Liver (tissue), 9 donors: ENCODE results near the gene ATP5MC3. TPM values are rescaled to one million over a fixed set of nuclear protein-coding genes. Genes with fewer than 3 reads are reported as not detected.
A peak's percentile ranks its signal among the peaks of the same experiment; 100 is the strongest.
"Not testable (repeated sequence)": the region's sequence is repeated elsewhere in the genome, so short reads cannot be mapped to it uniquely, and the experiment has no call there.

Source experiments
- DNase-seq: peaks from one replicate; pipeline ENCODE4 v3.0.0-alpha.2; 2017; ENCODE audit warnings: low spot score
- H3K27ac ChIP-seq, 2 donors: one replicate each; pipeline ENCODE4 v1.7.0; 2013; ENCODE audit warnings: inconsistent platforms in 2 of 2, low read length in 2 of 2, control low read depth in 1 of 2, low read depth in 1 of 2, mild to moderate bottlenecking in 1 of 2
- H3K27me3 ChIP-seq, 4 donors: one replicate each; pipeline versions ENCODE4 v1.6.1 to v1.7.0; 2013; ENCODE audit warnings: low read length in 3 of 4, inconsistent platforms in 1 of 4, mild to moderate bottlenecking in 1 of 4, moderate library complexity in 1 of 4; ENCODE audit not compliant: control insufficient read depth in 4 of 4, insufficient read depth in 4 of 4
- H3K36me3 ChIP-seq, 4 donors: one replicate each; pipeline versions ENCODE4 v1.6.1 to v1.7.0; 2013; ENCODE audit warnings: low read length in 3 of 4, mild to moderate bottlenecking in 3 of 4, low read depth in 1 of 4, moderate library complexity in 1 of 4; ENCODE audit not compliant: control insufficient read depth in 4 of 4, insufficient read depth in 3 of 4
- H3K4me1 ChIP-seq, 4 donors: one replicate each; pipeline versions ENCODE4 v1.6.1 to v1.7.0; 2013; ENCODE audit warnings: low read length in 3 of 4, mild to moderate bottlenecking in 3 of 4, moderate library complexity in 1 of 4; ENCODE audit not compliant: control insufficient read depth in 4 of 4, insufficient read depth in 4 of 4
- H3K4me3 ChIP-seq, 3 donors: one replicate each; pipeline versions ENCODE4 v1.6.1 to v1.7.0; 2013; ENCODE audit warnings: low read length in 3 of 3, control low read depth in 1 of 3, low read depth in 1 of 3, mild to moderate bottlenecking in 1 of 3
- H3K9ac ChIP-seq, 2 donors: one replicate each; pipeline ENCODE4 v1.7.0; 2013; ENCODE audit warnings: low read length in 2 of 2, mild to moderate bottlenecking in 2 of 2, moderate library complexity in 2 of 2, control low read depth in 1 of 2, low read depth in 1 of 2
- H3K9me3 ChIP-seq, 4 donors: one replicate each; pipeline versions ENCODE4 v1.6.1 to v1.7.0; 2013; ENCODE audit warnings: low read length in 3 of 4; ENCODE audit not compliant: control insufficient read depth in 4 of 4
- EGR1 ChIP-seq, 2 donors: IDR thresholded peaks; 2 replicates each; pipeline ENCODE4 v1.6.1; 2016 to 2018; ENCODE audit warnings: antibody characterized with exemption in 2 of 2, low read depth in 2 of 2
- FOXA1 ChIP-seq: IDR thresholded peaks from 2 replicates; pipeline ENCODE4 v1.6.1; 2016; ENCODE audit warnings: antibody characterized with exemption
- FOXA2 ChIP-seq: IDR thresholded peaks from 2 replicates; pipeline ENCODE4 v1.6.1; 2016; ENCODE audit warnings: antibody characterized with exemption
- GABPA ChIP-seq, 2 donors: IDR thresholded peaks in 1 of 2; conservative IDR thresholded peaks in 1 of 2; 2 replicates each; pipeline ENCODE4 v1.6.1; 2016; ENCODE audit warnings: antibody characterized with exemption in 2 of 2, mild to moderate bottlenecking in 1 of 2, moderate library complexity in 1 of 2
- HNF4A ChIP-seq, 2 donors: conservative IDR thresholded peaks; 2 replicates each; pipeline ENCODE4 v1.6.1; 2016; ENCODE audit warnings: antibody characterized with exemption in 2 of 2, mild to moderate bottlenecking in 2 of 2
- HNF4G ChIP-seq: IDR thresholded peaks from 2 replicates; pipeline ENCODE4 v1.6.1; 2016; ENCODE audit warnings: antibody characterized with exemption
- JUND ChIP-seq, 2 donors: IDR thresholded peaks; 2 replicates each; pipeline ENCODE4 v1.6.1; 2016; ENCODE audit warnings: antibody characterized with exemption in 2 of 2
- NR2F2 ChIP-seq: IDR thresholded peaks from 2 replicates; pipeline ENCODE4 v1.6.1; 2016; ENCODE audit warnings: antibody characterized with exemption
- RAD21 ChIP-seq, 2 donors: IDR thresholded peaks; 2 replicates each; pipeline ENCODE4 v1.6.1; 2016; ENCODE audit warnings: antibody characterized with exemption in 2 of 2, mild to moderate bottlenecking in 2 of 2
- RXRA ChIP-seq, 2 donors: IDR thresholded peaks; 2 replicates each; pipeline ENCODE4 v1.6.1; 2017 to 2018; ENCODE audit warnings: antibody characterized with exemption in 2 of 2, mild to moderate bottlenecking in 1 of 2
- SP1 ChIP-seq: IDR thresholded peaks from 2 replicates; pipeline ENCODE4 v1.6.1; 2018; ENCODE audit warnings: antibody characterized with exemption, mild to moderate bottlenecking
- TAF1 ChIP-seq: conservative IDR thresholded peaks from 2 replicates; pipeline ENCODE4 v1.6.1; 2016; ENCODE audit warnings: antibody characterized with exemption, mild to moderate bottlenecking
- YY1 ChIP-seq: IDR thresholded peaks from 2 replicates; pipeline ENCODE4 v1.6.1; 2016; ENCODE audit warnings: antibody characterized with exemption, mild to moderate bottlenecking
- WGBS: extraction: QIAGEN DNeasy Blood & Tissue Kit; methylation state at CpG from one replicate; pipeline ENCODE4 v1.1.7; 2013; 5-methylcytosine and 5-hydroxymethylcytosine counted together
- polyA plus RNA-seq, 2 donors: library from polyadenylated mRNA; stranded (reverse) in 1 of 2; unstranded in 1 of 2; fragments of 200-250 nt in 1 of 2; fragments of >200 nt in 1 of 2; fragmentation: Nextera tagmentation in 1 of 2; extraction: Ambion mirVana in 1 of 2; gene quantifications; one replicate each; pipeline versions ENCODE4 v1.2.1 to v1.2.3, GENCODE V29; 2013 to 2015
- total RNA-seq, 2 donors: library from RNA; depleted of rRNA; stranded (reverse); fragments of >200 nt; gene quantifications; one replicate each; pipeline ENCODE4 v1.2.3, GENCODE V29; 2014
- TF ChIP-seq, protein P1 (sequence below): IDR thresholded peaks from 2 replicates; pipeline ENCODE4 v1.6.1; 2016; ENCODE audit warnings: antibody characterized with exemption
- TF ChIP-seq, protein P2 (sequence below): IDR thresholded peaks from 2 replicates; pipeline ENCODE4 v1.6.1; 2016; ENCODE audit warnings: antibody characterized with exemption, mild to moderate bottlenecking
- TF ChIP-seq, protein P3 (sequence below): IDR thresholded peaks from 2 replicates; pipeline ENCODE4 v1.6.1; 2016; ENCODE audit warnings: antibody characterized with exemption
- TF ChIP-seq, protein P4 (sequence below): fragments of 150-350 bp; IDR thresholded peaks from 2 replicates; pipeline ENCODE4 v1.5.1; 2017; ENCODE audit warnings: improper control_type of control experiment, low read depth, low read length; ENCODE audit not compliant: missing input control
- TF ChIP-seq, protein P5 (sequence below): IDR thresholded peaks from 2 replicates; pipeline ENCODE4 v1.6.1; 2016; ENCODE audit warnings: antibody characterized with exemption
- donor health status: healthy.
- donor health status: healthy.
- donor health status: healthy.
- donor health status: healthy.
- donor health status: healthy.

Gene ATP5MC3
- total RNA-seq (100 to 1,000 TPM in 1 of 2 donors, 10 to 100 TPM in 1; 95.2 to 102 TPM), polyA plus RNA-seq (100 to 1,000 TPM; 352 to 403 TPM)

DNA sequence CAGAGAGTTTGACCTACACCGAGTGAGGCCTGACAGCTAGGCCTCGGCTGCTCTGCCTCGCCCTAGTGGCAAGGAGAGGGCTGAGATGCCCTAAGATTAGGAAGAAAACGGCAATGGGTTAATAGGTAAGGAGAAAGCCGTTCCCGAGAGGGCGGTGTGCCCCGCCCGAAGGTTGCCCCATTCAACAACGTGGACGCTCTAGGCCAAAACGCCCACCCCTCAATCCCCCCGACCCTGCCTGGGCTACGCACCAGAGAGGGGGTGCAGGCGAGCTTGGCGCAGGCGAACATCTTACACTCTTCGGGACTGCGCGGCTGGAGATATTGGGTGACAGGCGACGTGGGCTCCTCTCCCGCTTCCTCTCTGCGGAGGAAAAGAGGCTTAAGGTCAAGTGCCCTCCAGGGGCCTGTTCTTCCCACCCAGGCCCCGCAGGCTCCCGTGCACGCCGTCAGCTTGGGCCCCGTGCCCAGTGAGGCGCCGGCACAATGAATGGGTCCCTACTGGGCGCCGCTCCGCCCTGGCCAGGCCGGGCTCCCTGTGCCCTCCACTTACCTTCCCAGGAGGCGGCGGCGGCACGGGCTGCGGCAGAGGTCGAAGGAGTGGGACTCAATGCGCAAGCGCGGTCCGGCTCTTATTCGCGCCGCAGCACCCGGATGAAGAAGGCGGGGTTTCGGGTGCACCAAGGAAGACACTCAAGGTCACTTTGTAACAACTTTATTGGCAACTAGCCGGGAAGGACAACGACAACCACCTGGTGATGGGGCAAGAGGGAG is at the start of gene ATP5MC3:
Gene ATP5MC3 (minus strand): TSS at position 607 of the 773 bp plus-strand sequence. CDS start 317 bp downstream, at position 290.
- peak; percentile 90 for DNase-seq
- TF ChIP-seq HNF4A (conservative IDR thresholded peaks at IDR 0.05) (peak; percentile 57 to 83), SP1 (peak; percentile 64), GABPA (IDR thresholded peaks at IDR 0.05 in 1 of 2, conservative IDR thresholded peaks at IDR 0.05 in 1 of 2) (peak in 1 of 2 donors; percentile 24), NR2F2 (peak; percentile 97), JUND (IDR thresholded peaks at IDR 0.05) (peak in 1 of 2 donors; percentile 32), TAF1 (no peak), YY1 (peak; percentile 68), RAD21 (IDR thresholded peaks at IDR 0.05) (no peak), FOXA1 (no peak), EGR1 (IDR thresholded peaks at IDR 0.05; ENCODE audit: low read depth in 2 of 2) (no peak), HNF4G (no peak), FOXA2 (no peak), RXRA (IDR thresholded peaks at IDR 0.05) (peak; percentile 74 to 88)
- TF ChIP-seq, protein P1, sequence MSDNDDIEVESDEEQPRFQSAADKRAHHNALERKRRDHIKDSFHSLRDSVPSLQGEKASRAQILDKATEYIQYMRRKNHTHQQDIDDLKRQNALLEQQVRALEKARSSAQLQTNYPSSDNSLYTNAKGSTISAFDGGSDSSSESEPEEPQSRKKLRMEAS, result no peak
- TF ChIP-seq, protein P2, sequence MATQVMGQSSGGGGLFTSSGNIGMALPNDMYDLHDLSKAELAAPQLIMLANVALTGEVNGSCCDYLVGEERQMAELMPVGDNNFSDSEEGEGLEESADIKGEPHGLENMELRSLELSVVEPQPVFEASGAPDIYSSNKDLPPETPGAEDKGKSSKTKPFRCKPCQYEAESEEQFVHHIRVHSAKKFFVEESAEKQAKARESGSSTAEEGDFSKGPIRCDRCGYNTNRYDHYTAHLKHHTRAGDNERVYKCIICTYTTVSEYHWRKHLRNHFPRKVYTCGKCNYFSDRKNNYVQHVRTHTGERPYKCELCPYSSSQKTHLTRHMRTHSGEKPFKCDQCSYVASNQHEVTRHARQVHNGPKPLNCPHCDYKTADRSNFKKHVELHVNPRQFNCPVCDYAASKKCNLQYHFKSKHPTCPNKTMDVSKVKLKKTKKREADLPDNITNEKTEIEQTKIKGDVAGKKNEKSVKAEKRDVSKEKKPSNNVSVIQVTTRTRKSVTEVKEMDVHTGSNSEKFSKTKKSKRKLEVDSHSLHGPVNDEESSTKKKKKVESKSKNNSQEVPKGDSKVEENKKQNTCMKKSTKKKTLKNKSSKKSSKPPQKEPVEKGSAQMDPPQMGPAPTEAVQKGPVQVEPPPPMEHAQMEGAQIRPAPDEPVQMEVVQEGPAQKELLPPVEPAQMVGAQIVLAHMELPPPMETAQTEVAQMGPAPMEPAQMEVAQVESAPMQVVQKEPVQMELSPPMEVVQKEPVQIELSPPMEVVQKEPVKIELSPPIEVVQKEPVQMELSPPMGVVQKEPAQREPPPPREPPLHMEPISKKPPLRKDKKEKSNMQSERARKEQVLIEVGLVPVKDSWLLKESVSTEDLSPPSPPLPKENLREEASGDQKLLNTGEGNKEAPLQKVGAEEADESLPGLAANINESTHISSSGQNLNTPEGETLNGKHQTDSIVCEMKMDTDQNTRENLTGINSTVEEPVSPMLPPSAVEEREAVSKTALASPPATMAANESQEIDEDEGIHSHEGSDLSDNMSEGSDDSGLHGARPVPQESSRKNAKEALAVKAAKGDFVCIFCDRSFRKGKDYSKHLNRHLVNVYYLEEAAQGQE, result peak; percentile 73
- TF ChIP-seq, protein P3, sequence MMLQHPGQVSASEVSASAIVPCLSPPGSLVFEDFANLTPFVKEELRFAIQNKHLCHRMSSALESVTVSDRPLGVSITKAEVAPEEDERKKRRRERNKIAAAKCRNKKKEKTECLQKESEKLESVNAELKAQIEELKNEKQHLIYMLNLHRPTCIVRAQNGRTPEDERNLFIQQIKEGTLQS, result no peak
- TF ChIP-seq, protein P4, sequence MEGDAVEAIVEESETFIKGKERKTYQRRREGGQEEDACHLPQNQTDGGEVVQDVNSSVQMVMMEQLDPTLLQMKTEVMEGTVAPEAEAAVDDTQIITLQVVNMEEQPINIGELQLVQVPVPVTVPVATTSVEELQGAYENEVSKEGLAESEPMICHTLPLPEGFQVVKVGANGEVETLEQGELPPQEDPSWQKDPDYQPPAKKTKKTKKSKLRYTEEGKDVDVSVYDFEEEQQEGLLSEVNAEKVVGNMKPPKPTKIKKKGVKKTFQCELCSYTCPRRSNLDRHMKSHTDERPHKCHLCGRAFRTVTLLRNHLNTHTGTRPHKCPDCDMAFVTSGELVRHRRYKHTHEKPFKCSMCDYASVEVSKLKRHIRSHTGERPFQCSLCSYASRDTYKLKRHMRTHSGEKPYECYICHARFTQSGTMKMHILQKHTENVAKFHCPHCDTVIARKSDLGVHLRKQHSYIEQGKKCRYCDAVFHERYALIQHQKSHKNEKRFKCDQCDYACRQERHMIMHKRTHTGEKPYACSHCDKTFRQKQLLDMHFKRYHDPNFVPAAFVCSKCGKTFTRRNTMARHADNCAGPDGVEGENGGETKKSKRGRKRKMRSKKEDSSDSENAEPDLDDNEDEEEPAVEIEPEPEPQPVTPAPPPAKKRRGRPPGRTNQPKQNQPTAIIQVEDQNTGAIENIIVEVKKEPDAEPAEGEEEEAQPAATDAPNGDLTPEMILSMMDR, result no peak
- TF ChIP-seq, protein P5, sequence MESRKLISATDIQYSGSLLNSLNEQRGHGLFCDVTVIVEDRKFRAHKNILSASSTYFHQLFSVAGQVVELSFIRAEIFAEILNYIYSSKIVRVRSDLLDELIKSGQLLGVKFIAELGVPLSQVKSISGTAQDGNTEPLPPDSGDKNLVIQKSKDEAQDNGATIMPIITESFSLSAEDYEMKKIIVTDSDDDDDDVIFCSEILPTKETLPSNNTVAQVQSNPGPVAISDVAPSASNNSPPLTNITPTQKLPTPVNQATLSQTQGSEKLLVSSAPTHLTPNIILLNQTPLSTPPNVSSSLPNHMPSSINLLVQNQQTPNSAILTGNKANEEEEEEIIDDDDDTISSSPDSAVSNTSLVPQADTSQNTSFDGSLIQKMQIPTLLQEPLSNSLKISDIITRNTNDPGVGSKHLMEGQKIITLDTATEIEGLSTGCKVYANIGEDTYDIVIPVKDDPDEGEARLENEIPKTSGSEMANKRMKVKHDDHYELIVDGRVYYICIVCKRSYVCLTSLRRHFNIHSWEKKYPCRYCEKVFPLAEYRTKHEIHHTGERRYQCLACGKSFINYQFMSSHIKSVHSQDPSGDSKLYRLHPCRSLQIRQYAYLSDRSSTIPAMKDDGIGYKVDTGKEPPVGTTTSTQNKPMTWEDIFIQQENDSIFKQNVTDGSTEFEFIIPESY, result peak; percentile 88
- no peaks in the 10 kb centered on the region for H3K9me3 ChIP-seq
- peak within 1 kb of the TSS; percentile 90 to 97 for H3K27ac ChIP-seq
- H3K27me3 ChIP-seq, result no peaks in the 10 kb centered on the region
- H3K4me3 ChIP-seq, result peak within 1 kb of the TSS; percentile 70 to 100 (median 72)
- peaks cover 0 to 9% (median 0%) of the 10 kb centered on the region in 4 donors for H3K4me1 ChIP-seq
- H3K36me3 ChIP-seq, result peaks cover 7 to 31% (median 24%) of the 10 kb centered on the region in 4 donors
- WGBS, result under 1% methylated on average over 53 of the region's 53 CpGs
- H3K9ac ChIP-seq, result peak within 1 kb of the TSS; percentile 82 to 99

DNA sequence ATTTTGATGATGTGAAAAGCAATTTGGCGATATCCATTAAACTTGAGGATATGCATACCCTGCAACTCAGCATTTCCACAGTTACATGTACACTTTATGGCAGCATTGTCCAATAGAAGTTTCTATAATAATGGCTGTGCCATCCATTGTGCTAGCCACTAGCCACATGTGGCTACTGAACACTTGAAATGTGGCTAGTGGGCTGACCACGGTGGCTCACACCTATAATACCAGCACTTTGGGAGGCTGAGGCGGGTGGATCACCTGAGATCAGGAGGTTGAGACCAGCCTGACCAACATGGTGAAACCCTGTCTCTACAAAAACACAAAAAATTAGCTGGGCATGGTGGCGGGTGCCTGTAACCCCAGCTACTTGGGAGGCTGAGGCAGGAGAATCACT is 47.1 kb upstream of the ATP5MC3 start:
- not testable (repeated sequence) for H3K27me3 ChIP-seq, DNase-seq, H3K36me3 ChIP-seq, H3K4me3 ChIP-seq, H3K9me3 ChIP-seq, H3K27ac ChIP-seq, H3K4me1 ChIP-seq, H3K9ac ChIP-seq
- 68% methylated on average over 4 of the region's 4 CpGs for WGBS
